ENCODE measurements around the gene INKA2. TPM values are rescaled to one million over a fixed set of nuclear protein-coding genes. Genes with fewer than 3 reads are reported as not detected.

Gene INKA2
- total RNA-seq, 6 experiments from 2014 or later: 0.43 to 2.2 (median 1.4) TPM

DNA sequence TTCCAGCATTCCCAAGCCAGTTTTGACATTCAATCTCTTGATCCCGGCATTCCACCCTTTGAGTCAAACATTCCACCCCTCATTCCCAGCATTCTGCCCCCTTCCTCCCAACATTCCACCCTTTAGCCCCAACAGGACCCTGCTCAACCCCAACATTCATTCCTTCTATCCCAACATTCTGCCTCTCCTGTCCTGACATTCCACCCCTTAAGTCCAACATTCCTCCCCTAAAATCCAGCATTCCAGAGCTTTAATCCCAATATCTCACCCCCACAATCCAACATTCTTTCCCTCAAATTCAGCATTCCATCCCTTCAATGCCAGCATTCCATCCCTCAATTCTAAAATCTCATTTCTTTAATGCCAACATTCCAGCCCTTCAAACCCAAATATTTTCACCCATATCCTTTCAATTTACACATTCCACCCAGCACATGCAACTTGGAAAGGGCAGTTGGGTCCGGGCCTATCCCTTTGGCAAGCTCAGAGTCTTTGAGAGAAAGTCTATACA, 39.4 kb upstream of the INKA2 start:
- no peaks in the 10 kb centered on the region for H3K36me3 ChIP-seq
- DNase-seq (no peak), ATAC-seq (no peak)
- no peaks in the 10 kb centered on the region for H3K9me3 ChIP-seq
- 75% methylated on average over 2 of the region's 2 CpGs for WGBS (ENCODE audit: insufficient coverage, low coverage, low lambda C conversion rate, missing lambda C conversion rate)
- intact Hi-C loops (cut with DNase I): no loop called here
- H3K27me3 ChIP-seq: no peaks in the 10 kb centered on the region
- TF ChIP-seq POLR2A (IDR thresholded peaks at IDR 0.05): no peak
- TF ChIP-seq, protein P1, sequence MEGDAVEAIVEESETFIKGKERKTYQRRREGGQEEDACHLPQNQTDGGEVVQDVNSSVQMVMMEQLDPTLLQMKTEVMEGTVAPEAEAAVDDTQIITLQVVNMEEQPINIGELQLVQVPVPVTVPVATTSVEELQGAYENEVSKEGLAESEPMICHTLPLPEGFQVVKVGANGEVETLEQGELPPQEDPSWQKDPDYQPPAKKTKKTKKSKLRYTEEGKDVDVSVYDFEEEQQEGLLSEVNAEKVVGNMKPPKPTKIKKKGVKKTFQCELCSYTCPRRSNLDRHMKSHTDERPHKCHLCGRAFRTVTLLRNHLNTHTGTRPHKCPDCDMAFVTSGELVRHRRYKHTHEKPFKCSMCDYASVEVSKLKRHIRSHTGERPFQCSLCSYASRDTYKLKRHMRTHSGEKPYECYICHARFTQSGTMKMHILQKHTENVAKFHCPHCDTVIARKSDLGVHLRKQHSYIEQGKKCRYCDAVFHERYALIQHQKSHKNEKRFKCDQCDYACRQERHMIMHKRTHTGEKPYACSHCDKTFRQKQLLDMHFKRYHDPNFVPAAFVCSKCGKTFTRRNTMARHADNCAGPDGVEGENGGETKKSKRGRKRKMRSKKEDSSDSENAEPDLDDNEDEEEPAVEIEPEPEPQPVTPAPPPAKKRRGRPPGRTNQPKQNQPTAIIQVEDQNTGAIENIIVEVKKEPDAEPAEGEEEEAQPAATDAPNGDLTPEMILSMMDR (IDR thresholded peaks at IDR 0.05): no peak
- no peak overlapping the region for H3K4me3 ChIP-seq
- H3K4me1 ChIP-seq: no peaks in the 10 kb centered on the region
- H3K27ac ChIP-seq: no peak overlapping the region

DNA sequence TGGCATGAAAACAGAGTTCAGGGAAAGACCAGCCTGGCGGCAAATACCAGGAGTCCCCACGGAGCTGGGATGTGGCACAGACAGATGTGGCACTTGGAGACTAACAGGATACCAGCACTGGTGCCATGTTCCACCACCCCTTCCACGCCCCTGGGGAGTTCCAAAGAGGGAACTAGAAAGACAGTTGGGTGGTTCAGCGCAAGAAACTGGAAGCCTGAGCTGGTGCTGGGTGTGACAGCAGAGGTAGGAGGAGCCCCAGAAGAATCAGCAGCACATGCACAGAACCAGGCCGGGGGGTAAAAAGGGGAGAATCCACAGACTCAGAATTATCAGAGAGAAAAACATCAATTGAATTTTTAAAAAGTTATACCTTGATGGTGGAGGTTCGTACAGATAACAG, 38.9 kb upstream of the INKA2 start:
- DNase-seq (no peak), ATAC-seq (no peak)
- Histone ChIP-seq H3K27ac (no peak overlapping the region), H3K27me3 (no peaks in the 10 kb centered on the region), H3K9me3 (no peaks in the 10 kb centered on the region), H3K36me3 (no peaks in the 10 kb centered on the region), H3K4me3 (no peak overlapping the region), H3K4me1 (peaks cover 0 to under 1% (median 0%) of the 10 kb centered on the region in 4 donors)
- intact Hi-C loops (cut with DNase I): no loop called here
- 91% methylated on average over 5 of the region's 6 CpGs for WGBS (ENCODE audit: insufficient coverage, low coverage, low lambda C conversion rate, missing lambda C conversion rate)
- TF ChIP-seq, protein P1 (IDR thresholded peaks at IDR 0.05): no peak
- no peak for TF ChIP-seq POLR2A (IDR thresholded peaks at IDR 0.05)

DNA sequence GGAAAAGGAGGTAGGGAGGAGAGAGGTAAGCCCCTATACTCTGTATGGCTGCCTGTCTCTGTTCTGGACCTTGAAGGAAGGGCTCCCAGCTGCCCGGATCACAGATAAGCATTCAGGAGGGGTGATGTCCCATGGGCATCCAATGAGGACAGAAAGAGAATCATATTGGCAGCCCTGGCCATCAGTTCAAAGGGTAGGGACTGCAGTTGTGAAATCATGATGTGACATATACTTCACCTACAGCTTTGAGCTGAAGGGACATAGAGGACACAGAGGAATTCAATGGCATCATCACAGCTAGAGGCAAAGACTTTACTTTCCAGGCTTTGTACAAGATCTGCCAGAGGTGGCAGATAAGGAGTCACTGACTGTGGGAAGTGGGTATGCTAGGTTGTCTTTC, 38.1 kb upstream of the INKA2 start:
- Histone ChIP-seq H3K36me3 (no peaks in the 10 kb centered on the region), H3K4me1 (peaks cover 0 to 6% (median 0%) of the 10 kb centered on the region in 4 donors), H3K9me3 (no peaks in the 10 kb centered on the region), H3K27ac (no peak overlapping the region), H3K4me3 (no peak overlapping the region), H3K27me3 (no peaks in the 10 kb centered on the region)
- ATAC-seq (peak in 3 of 4 donors; percentile 24 to 65 (median 56)), DNase-seq (no peak)
- TF ChIP-seq, protein P1 (IDR thresholded peaks at IDR 0.05): no peak
- no peak for TF ChIP-seq POLR2A (IDR thresholded peaks at IDR 0.05)
- intact Hi-C loops (cut with DNase I): no loop called here
- WGBS (ENCODE audit: insufficient coverage, low coverage, low lambda C conversion rate, missing lambda C conversion rate): 47% methylated on average over 1 of the region's 1 CpG

DNA sequence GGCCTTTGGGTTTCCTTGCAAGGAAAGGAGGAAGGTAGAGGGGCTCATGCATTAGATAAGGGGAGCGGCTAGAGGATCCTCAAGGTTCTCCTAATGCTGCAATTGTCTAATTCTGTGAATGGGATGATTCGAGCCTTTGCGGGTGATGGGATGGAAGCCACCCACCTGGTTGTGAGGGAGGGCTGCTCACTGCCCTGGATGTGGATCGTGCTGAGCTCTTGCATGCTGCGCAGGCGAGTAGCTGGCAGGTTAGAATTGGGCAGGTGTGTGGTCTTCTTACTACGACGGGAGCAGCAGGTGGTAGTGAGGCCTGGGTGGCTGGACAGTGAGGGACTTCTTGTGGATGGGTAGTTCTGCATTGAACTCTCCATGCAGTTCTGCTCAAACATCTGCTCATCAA, 37.7 kb upstream of the INKA2 start:
- Histone ChIP-seq H3K4me3 (no peak overlapping the region), H3K27me3 (no peaks in the 10 kb centered on the region), H3K9me3 (no peaks in the 10 kb centered on the region), H3K27ac (no peak overlapping the region), H3K36me3 (no peaks in the 10 kb centered on the region), H3K4me1 (peaks cover 0 to 6% (median 0%) of the 10 kb centered on the region in 4 donors)
- intact Hi-C loops (cut with DNase I): no loop called here
- ATAC-seq: no peak
- DNase-seq: no peak
- TF ChIP-seq, protein P1 (IDR thresholded peaks at IDR 0.05): no peak
- TF ChIP-seq POLR2A (IDR thresholded peaks at IDR 0.05): no peak
- WGBS (ENCODE audit: insufficient coverage, low coverage, low lambda C conversion rate, missing lambda C conversion rate): 93% methylated on average over 8 of the region's 8 CpGs

DNA sequence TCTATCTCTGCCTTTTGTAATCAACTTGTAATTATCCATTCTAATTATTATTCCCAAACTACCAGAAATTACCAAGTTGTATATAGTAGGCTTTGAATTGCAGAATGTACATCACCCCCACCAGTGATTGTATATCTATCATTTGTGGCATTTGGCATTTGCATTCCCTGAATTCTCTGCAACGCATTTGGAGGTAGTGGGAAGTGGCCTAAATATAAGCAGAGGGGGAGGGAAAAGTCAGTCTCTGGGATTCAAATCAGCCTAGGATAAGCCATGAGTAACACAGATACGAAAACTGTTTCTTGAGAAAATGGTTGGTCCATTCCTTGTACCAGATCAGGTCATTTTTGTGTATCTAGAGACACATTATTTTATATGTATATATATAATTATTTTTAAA, 37.2 kb upstream of the INKA2 start:
- Histone ChIP-seq H3K36me3 (no peaks in the 10 kb centered on the region), H3K4me3 (no peak overlapping the region), H3K9me3 (no peaks in the 10 kb centered on the region), H3K27me3 (no peaks in the 10 kb centered on the region), H3K27ac (no peak overlapping the region), H3K4me1 (peaks cover 0 to 6% (median 0%) of the 10 kb centered on the region in 4 donors)
- no peak for DNase-seq
- 87% methylated on average over 2 of the region's 2 CpGs for WGBS (ENCODE audit: insufficient coverage, low coverage, low lambda C conversion rate, missing lambda C conversion rate)
- intact Hi-C loops (cut with DNase I): no loop called here
- TF ChIP-seq, protein P1 (IDR thresholded peaks at IDR 0.05): no peak
- TF ChIP-seq POLR2A (IDR thresholded peaks at IDR 0.05): no peak
- no peak for ATAC-seq
